ENCODE measurements around the gene CLP1.
"Not testable (repeated sequence)": the region's sequence is repeated elsewhere in the genome, so short reads cannot be mapped to it uniquely, and the experiment has no call there.

Gene CLP1

DNA sequence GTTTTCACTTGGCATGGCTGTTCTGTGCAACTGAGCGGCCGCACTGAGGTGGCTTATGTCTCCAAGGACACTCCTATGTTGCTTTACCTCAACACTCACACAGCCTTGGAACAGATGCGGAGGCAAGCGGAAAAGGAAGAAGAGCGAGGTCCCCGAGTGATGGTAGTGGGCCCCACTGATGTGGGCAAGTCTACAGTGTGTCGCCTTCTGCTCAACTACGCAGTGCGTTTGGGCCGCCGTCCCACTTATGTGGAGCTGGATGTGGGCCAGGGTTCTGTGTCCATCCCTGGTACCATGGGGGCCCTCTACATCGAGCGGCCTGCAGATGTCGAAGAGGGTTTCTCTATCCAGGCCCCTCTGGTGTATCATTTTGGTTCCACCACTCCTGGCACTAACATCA lies 2.1 kb downstream of the CLP1 start:
- FAIRE-seq = no peak
- no peak for DNase-seq (ENCODE audit: low spot score)

- FAIRE-seq = no peak
- DNase-seq (ENCODE audit: low spot score) = no peak
Observed at GRCh38 chr11:57662893-57663292, 5.3 kb downstream of the CLP1 start.

- FAIRE-seq (no peak), DNase-seq (ENCODE audit: low spot score) (no peak)
Observed at GRCh38 chr11:57663975-57664374, 6.4 kb downstream of the CLP1 start.

DNA sequence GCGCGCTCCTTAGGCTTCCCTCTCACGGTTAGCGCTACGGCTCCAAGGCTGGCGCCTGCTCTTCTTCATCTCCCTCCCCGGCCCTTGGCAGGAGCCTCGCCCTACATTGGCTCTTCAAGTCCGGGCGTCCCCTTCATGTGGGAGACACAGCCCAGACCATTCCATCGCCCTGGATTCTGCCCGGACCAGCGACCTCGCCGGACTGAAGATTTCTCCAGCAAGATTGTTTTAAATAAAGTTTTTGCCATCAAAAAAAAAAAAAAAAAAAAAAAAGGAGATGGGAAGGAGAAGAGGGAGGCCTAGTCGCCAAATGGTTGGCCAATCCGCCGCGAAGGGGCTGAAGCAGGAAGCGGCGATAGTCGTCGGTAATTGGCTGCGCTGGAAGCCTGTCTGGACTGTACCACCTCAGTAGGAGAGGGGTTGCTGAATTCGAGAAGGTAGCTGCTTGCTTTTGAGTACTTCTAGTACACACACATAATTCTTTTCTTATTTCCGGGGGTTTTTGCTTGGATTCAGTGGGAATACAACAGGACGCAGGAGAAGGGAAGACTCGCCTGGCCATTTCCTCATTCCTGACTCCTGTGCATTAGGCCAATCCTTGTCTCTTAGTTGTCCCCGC lies 9.7 kb downstream of the CLP1 start:
- DNase-seq (ENCODE audit: low spot score) (peak; percentile 96), FAIRE-seq (no peak)

- DNase-seq (ENCODE audit: low spot score) (peak; percentile 98), FAIRE-seq (peak; percentile 88)
Observed at GRCh38 chr11:57667736-57668433, 10.3 kb downstream of the CLP1 start, which contains the start of gene ZDHHC5. ZDHHC5 (plus strand) TSS chr11:57668114; CDS start chr11:57673091, 4,977 bp downstream.

- FAIRE-seq (no peak), DNase-seq (ENCODE audit: low spot score) (no peak)
Observed at GRCh38 chr11:57668434-57668782, 10.8 kb downstream of the CLP1 start.

DNA sequence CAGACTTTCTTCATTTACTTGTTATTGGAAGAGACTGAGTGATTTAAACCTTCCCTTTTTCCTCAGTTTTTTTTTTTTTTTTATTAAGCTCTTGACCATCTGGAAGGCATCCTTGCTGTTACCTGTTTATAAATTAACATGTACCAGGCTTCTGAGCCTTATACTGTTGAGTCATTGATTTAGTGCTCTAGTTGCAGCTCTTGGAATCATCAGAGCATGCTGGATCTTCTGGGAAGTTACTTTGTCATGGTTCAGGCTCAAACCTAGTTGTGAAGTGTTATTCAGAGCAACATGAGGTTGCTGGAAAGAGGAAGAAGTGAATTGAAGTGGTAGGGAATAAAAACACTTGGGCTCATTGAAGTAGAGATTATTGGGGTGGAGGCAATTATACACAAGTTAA lies 16.7 kb downstream of the CLP1 start:
- FAIRE-seq (no peak), DNase-seq (ENCODE audit: low spot score) (no peak)

- no peak for DNase-seq (ENCODE audit: low spot score)
- FAIRE-seq = no peak
Observed at GRCh38 chr11:57675176-57675941, 17.8 kb downstream of the CLP1 start.

DNA sequence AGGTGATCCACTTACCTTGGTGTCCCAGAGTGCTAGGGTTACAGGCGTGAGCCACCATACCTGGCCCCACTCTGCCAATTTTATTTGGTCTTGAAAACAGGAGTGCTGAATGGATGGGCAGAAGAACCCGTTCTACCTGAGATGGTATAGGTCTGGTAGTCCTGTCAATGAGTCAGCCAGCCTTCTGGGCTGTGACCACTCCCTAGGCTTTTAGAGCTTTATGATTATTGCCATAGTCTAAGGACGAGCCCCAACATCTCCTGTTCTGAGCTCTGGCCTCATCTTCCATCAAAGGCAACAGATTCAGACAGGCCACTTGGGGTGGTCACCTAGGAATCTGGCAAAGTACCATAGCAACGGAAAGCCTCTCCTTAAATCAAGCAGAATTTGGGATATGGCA lies 21.8 kb downstream of the CLP1 start:
- DNase-seq (ENCODE audit: low spot score) = no peak
- no peak for FAIRE-seq

DNA sequence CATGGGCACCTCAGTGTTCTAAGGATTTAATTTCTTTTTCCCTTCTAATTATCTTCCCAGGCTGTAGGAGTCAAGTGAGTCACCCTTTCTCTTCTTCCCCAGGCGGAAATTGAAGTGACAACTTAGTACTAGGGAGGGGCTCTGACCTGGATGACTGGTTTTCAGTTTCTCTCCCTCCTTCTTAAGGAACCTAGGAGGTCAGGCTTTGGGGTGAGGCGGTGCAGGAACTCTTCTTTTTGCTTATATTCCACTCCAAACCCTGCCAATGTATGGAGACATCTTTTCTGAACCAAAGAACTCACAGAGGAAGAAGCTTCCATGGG lies 23.0 kb downstream of the CLP1 start:
- no peak for DNase-seq (ENCODE audit: low spot score)

DNA sequence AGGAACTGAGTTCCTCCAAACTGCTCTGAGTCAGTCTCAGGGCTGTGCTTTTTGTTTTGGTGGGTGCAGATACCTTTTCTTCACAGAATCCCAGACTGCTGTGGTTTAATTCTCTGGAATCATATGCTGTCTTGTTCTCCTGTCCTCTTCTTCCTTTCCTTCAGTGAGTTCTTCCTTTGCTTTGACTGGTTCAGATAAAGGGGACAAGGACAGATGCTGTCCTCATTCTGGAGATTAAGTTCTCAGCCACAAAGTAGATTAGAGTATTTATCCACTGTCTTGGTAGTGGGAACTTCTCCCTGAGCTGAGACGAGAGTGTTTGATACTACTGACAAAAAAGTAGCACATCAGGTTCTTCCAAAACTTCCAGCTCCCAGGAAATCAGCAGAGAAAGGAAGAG lies 23.6 kb downstream of the CLP1 start:
- no peak for FAIRE-seq
- DNase-seq (ENCODE audit: low spot score) = no peak

More for the DNA sequence above, 23.0 kb downstream of the CLP1 start:
- FAIRE-seq = no peak

GRCh38 chr11:57690474-57690873 lies 32.9 kb downstream of the CLP1 start:
- not testable (repeated sequence) for FAIRE-seq; DNase-seq (ENCODE audit: low spot score)

- FAIRE-seq (no peak), DNase-seq (ENCODE audit: low spot score) (no peak)
Observed at GRCh38 chr11:57698843-57699365, 41.3 kb downstream of the CLP1 start.

DNA sequence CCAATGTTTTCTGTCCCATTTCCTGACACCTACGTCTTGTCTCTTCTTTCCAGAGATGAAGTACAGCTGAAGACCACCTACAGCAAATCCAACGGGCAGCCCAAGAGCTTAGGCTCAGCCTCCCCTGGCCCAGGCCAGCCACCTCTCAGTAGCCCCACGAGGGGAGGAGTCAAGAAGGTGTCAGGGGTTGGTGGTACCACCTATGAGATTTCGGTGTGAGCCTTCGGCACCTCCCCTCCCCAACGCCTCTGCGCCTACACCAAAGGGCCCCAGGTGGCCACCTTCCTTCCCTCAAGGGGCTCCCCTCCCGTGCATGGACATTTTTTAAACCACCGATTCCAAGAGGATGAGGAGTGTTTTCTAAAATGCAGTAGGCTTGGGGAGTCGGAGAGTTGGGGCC lies 42.3 kb downstream of the CLP1 start:
- no peak for FAIRE-seq
- DNase-seq (ENCODE audit: low spot score) = no peak

DNA sequence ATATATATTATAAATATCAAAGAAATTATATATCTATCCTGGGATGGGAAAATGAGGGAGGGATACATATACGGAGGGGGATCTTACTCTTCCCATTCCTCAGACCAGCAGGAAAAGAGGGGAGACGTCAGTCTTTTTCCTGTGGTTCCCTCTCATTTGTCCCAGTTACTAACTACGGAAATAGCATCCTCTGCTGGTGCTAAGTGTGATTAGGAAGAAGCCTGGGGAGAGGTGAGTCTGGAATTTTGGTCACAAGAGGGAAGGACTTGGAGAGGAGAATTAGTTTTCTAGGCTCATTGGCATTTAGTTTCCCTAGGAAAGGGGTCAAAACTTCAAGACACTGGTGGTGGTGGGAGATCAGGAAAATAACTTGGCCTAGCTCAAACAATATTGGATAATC lies 42.9 kb downstream of the CLP1 start:
- FAIRE-seq (no peak), DNase-seq (ENCODE audit: low spot score) (no peak)

- DNase-seq (ENCODE audit: low spot score) = no peak
- no peak for FAIRE-seq
Observed at GRCh38 chr11:57703341-57703740, 45.8 kb downstream of the CLP1 start.

DNA sequence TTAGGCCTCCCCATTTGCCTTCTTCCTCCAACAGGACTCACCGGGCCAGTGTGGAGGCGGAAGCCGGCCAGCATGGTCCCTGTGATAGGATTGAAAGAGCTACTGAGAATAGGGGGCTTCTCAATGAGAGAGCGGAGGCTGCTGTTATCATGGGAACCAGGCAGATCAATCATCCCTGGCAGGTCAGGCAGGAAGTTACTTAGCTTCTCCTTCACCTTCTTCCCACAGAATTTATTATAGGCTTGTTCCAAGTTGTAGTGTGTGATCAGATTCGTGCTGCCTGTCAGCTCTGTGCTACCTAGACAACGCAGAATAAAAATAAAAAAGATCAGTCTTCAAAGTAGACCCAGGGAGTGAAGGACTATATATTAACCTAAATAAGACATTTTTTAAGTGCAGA lies 47.4 kb downstream of the CLP1 start:
- FAIRE-seq (no peak), DNase-seq (ENCODE audit: low spot score) (no peak)

DNA sequence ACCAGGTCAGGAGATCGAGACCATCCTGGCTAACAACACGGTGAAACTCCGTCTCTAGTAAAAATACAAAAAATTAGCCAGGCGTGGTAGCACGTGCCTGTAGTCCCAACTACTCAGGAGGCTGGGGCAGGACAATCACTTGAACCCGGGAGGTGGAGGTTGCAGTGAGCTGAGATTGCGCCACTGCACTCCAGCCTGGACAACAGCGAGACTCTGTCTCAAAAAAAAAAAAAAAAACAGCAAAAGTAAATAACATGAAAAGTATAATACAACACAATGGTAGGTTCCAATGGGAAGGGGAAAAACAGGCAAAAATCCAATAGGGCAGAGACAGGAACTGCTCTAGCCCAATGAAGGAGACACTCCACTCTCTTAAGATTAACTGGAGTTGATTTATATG lies 47.9 kb downstream of the CLP1 start:
- not testable (repeated sequence) for FAIRE-seq; DNase-seq (ENCODE audit: low spot score)

DNA sequence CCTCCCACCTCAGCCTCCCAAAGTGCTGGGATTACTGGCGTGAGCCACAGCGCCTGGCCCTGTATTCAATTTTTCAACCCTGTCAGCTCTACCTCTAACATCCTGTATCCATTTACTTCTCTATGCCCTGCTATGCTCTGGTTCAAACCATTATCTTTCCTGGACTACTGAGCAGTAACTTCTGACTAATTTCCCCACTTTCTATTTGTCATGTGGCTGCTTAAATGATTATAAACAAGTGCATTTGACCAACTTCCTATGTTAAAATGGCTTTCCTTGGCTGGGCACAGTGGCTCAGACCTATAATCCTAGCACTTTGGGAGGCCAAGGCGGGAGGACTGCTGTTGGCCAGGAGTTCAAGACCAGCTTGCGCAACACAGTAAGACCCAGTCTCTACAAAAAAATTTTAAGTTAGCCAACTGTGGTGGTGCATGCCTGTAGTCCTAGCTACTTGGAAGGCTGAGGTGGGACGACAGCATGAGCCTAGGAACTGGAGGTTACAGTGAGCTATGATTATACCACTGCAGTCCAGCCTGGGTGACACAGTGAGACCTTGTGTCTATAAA lies 52.3 kb downstream of the CLP1 start:
- DNase-seq (ENCODE audit: low spot score) = no peak
- no peak for FAIRE-seq

All from urothelium cell line (cell line).